Subcutaneous abdominal adipose tissue (tissue), 5 donors: ENCODE measurements around the gene ARSB.
"Not testable (repeated sequence)": the region's sequence is repeated elsewhere in the genome, so short reads cannot be mapped to it uniquely, and the experiment has no call there.

Source experiments
- H3K27ac ChIP-seq: one replicate; pipeline ENCODE4 v1.7.0; 2013; ENCODE audit warnings: low read depth, mild to moderate bottlenecking, inconsistent platforms, low read length, moderate library complexity
- H3K27me3 ChIP-seq, 5 donors: one replicate each; pipeline ENCODE4 v1.7.0; 2013; ENCODE audit warnings: low read length in 5 of 5, inconsistent platforms in 1 of 5; ENCODE audit not compliant: control insufficient read depth in 5 of 5, insufficient read depth in 4 of 5
- H3K36me3 ChIP-seq, 5 donors: one replicate each; pipeline ENCODE4 v1.7.0; 2013; ENCODE audit warnings: low read length in 5 of 5; ENCODE audit not compliant: control insufficient read depth in 5 of 5, insufficient read depth in 5 of 5
- H3K4me1 ChIP-seq, 5 donors: one replicate each; pipeline ENCODE4 v1.7.0; 2013; ENCODE audit warnings: low read length in 5 of 5, mild to moderate bottlenecking in 3 of 5, moderate library complexity in 1 of 5; ENCODE audit not compliant: control insufficient read depth in 5 of 5, insufficient read depth in 5 of 5
- H3K4me3 ChIP-seq, 5 donors: one replicate each; pipeline ENCODE4 v1.7.0; 2013; ENCODE audit warnings: low read length in 5 of 5, low read depth in 1 of 5
- H3K9ac ChIP-seq, 5 donors: one replicate each; pipeline ENCODE4 v1.7.0; 2013; ENCODE audit warnings: low read length in 5 of 5, mild to moderate bottlenecking in 4 of 5, moderate library complexity in 3 of 5
- H3K9me3 ChIP-seq, 5 donors: one replicate each; pipeline ENCODE4 v1.7.0; 2013; ENCODE audit warnings: low read length in 5 of 5; ENCODE audit not compliant: control insufficient read depth in 5 of 5
- donor health status: healthy.
- donor health status: healthy.
- donor health status: healthy.
- donor health status: healthy.
- donor health status: healthy.

Gene ARSB

GRCh38 chr5:78855026-78855425 is 130.1 kb downstream of the ARSB start:
- H3K9ac ChIP-seq: no peak overlapping the region
- H3K36me3 ChIP-seq: no peaks in the 10 kb centered on the region
- H3K9me3 ChIP-seq: peaks cover 0 to 2% (median 0%) of the 10 kb centered on the region in 5 donors
- H3K27ac ChIP-seq: no peak overlapping the region
- H3K27me3 ChIP-seq: no peaks in the 10 kb centered on the region
- H3K4me3 ChIP-seq: no peak overlapping the region
- H3K4me1 ChIP-seq: no peaks in the 10 kb centered on the region

GRCh38 chr5:78851891-78852290 is 133.2 kb downstream of the ARSB start:
- H3K27me3 ChIP-seq, H3K9me3 ChIP-seq, H3K36me3 ChIP-seq, H3K27ac ChIP-seq, H3K9ac ChIP-seq, H3K4me1 ChIP-seq, H3K4me3 ChIP-seq: not testable (repeated sequence)

GRCh38 chr5:78845470-78845869 is 139.6 kb downstream of the ARSB start:
- no peak overlapping the region for H3K4me3 ChIP-seq
- H3K9me3 ChIP-seq: peaks cover 0 to 3% (median 0%) of the 10 kb centered on the region in 5 donors
- peaks cover 0 to 3% (median 0%) of the 10 kb centered on the region in 5 donors for H3K4me1 ChIP-seq
- H3K27me3 ChIP-seq: no peaks in the 10 kb centered on the region
- no peak overlapping the region for H3K9ac ChIP-seq
- no peaks in the 10 kb centered on the region for H3K36me3 ChIP-seq
- no peak overlapping the region for H3K27ac ChIP-seq

GRCh38 chr5:78843436-78843835 is 141.7 kb downstream of the ARSB start:
- Histone ChIP-seq H3K9me3 (peaks cover 0 to 3% (median 0%) of the 10 kb centered on the region in 5 donors), H3K9ac (no peak overlapping the region), H3K27ac (no peak overlapping the region), H3K4me1 (peaks cover 0 to 3% (median 0%) of the 10 kb centered on the region in 5 donors), H3K27me3 (no peaks in the 10 kb centered on the region), H3K36me3 (peaks cover 0 to 3% (median 2%) of the 10 kb centered on the region in 5 donors), H3K4me3 (no peak overlapping the region)

- H3K27me3 ChIP-seq: no peaks in the 10 kb centered on the region
- no peak overlapping the region for H3K9ac ChIP-seq
- H3K27ac ChIP-seq: no peak overlapping the region
- peaks cover 0 to 7% (median 3%) of the 10 kb centered on the region in 5 donors for H3K36me3 ChIP-seq
- H3K4me1 ChIP-seq: peaks cover 0 to 3% (median 0%) of the 10 kb centered on the region in 5 donors
- H3K9me3 ChIP-seq: peaks cover 0 to 3% (median 0%) of the 10 kb centered on the region in 5 donors
- H3K4me3 ChIP-seq: no peak overlapping the region
These were observed 143.3 kb downstream of the ARSB start for GRCh38 chr5:78841767-78842166.

GRCh38 chr5:78838753-78839152 is 146.4 kb downstream of the ARSB start:
- peaks cover 0 to 3% (median 0%) of the 10 kb centered on the region in 5 donors for H3K4me1 ChIP-seq
- peaks cover 0 to 16% (median 5%) of the 10 kb centered on the region in 5 donors for H3K36me3 ChIP-seq
- H3K9ac ChIP-seq: no peak overlapping the region
- H3K27ac ChIP-seq: no peak overlapping the region
- H3K9me3 ChIP-seq: no peaks in the 10 kb centered on the region
- H3K4me3 ChIP-seq: no peak overlapping the region
- H3K27me3 ChIP-seq: no peaks in the 10 kb centered on the region

- peaks cover 0 to 3% (median 0%) of the 10 kb centered on the region in 5 donors for H3K4me1 ChIP-seq
- H3K27me3 ChIP-seq: no peaks in the 10 kb centered on the region
- H3K27ac ChIP-seq: no peak overlapping the region
- H3K4me3 ChIP-seq: no peak overlapping the region
- H3K9ac ChIP-seq: no peak overlapping the region
- peaks cover 0 to 18% (median 5%) of the 10 kb centered on the region in 5 donors for H3K36me3 ChIP-seq
- no peaks in the 10 kb centered on the region for H3K9me3 ChIP-seq
These were observed 147.3 kb downstream of the ARSB start for GRCh38 chr5:78837836-78838235.

- H3K27ac ChIP-seq: no peak overlapping the region
- H3K9me3 ChIP-seq: no peaks in the 10 kb centered on the region
- H3K4me1 ChIP-seq: peaks cover 3 to 12% (median 7%) of the 10 kb centered on the region in 5 donors
- H3K4me3 ChIP-seq: no peak overlapping the region
- no peaks in the 10 kb centered on the region for H3K27me3 ChIP-seq
- H3K36me3 ChIP-seq: peaks cover 0 to 20% (median 5%) of the 10 kb centered on the region in 5 donors
- no peak overlapping the region for H3K9ac ChIP-seq
These were observed 149.9 kb downstream of the ARSB start for GRCh38 chr5:78835176-78835575.

GRCh38 chr5:78833284-78833683 is 151.8 kb downstream of the ARSB start:
- Histone ChIP-seq H3K4me1 (peaks cover 3 to 15% (median 9%) of the 10 kb centered on the region in 5 donors), H3K27ac (no peak overlapping the region), H3K9me3 (peaks cover 0 to 3% (median 0%) of the 10 kb centered on the region in 5 donors), H3K4me3 (no peak overlapping the region), H3K9ac (no peak overlapping the region), H3K36me3 (peaks cover 0 to 17% (median 3%) of the 10 kb centered on the region in 5 donors), H3K27me3 (no peaks in the 10 kb centered on the region)

GRCh38 chr5:78830528-78831046 is 154.5 kb downstream of the ARSB start:
- peaks cover 3 to 15% (median 9%) of the 10 kb centered on the region in 5 donors for H3K4me1 ChIP-seq
- no peak overlapping the region for H3K4me3 ChIP-seq
- H3K9me3 ChIP-seq: peaks cover 0 to 3% (median 0%) of the 10 kb centered on the region in 5 donors
- no peak overlapping the region for H3K27ac ChIP-seq
- H3K9ac ChIP-seq: no peak overlapping the region
- H3K27me3 ChIP-seq: no peaks in the 10 kb centered on the region
- peaks cover 0 to 4% (median 0%) of the 10 kb centered on the region in 5 donors for H3K36me3 ChIP-seq
